ENCODE results near the gene TMEM255B. TPM values are rescaled to one million over a fixed set of nuclear protein-coding genes. Genes with fewer than 3 reads are reported as not detected.

TMEM255B gene
- total RNA-seq, 1 experiment from 2014 or later: 7.7 TPM

GRCh38 chr13:113850722-113851479 lies 91.9 kb downstream of the TMEM255B start:
- CTCF ChIA-PET: no interaction called here
- no peaks in the 10 kb centered on the region for H3K27me3 ChIP-seq (ENCODE audit: insufficient read depth, low read length)
- H3K9me3 ChIP-seq (ENCODE audit: control insufficient read depth in 1 of 2, insufficient read depth in 1 of 2, low read depth in 1 of 2, low read length in 2 of 2): no peaks in the 10 kb centered on the region
- no peak overlapping the region for H3K27ac ChIP-seq (ENCODE audit: low read depth, low read length)
- TSS peak; percentile 25 for BruUV-seq (replicated peaks)
- peaks cover 0 to 12% of the 10 kb centered on the region in 2 experiments; a peak in 2 of 4 replicates for H3K36me3 ChIP-seq (ENCODE audit: control insufficient read depth in 1 of 2, insufficient read depth in 2 of 2, low read length in 2 of 2)
- no peak overlapping the region for H3K4me2 ChIP-seq (ENCODE audit: low read length)
- H3K9me2 ChIP-seq (ENCODE audit: insufficient read depth): no peaks in the 10 kb centered on the region
- TF ChIP-seq CTCF (IDR thresholded peaks at IDR 0.05 in 2 of 3, conservative IDR thresholded peaks at IDR 0.05 in 1 of 3; ENCODE audit: borderline replicate concordance in 1 of 3, insufficient read depth in 1 of 3, low read depth in 2 of 3, low read length in 2 of 3) (no peak), EZH2phosphoT487 (IDR thresholded peaks at IDR 0.05; ENCODE audit: borderline replicate concordance) (no peak), SIN3A (IDR thresholded peaks at IDR 0.05; ENCODE audit: low read depth) (no peak), YY1 (IDR thresholded peaks at IDR 0.05; ENCODE audit: extremely low read depth, insufficient replicate concordance, low read depth, low read length) (no peak), SRF (IDR thresholded peaks at IDR 0.05; ENCODE audit: low read depth) (no peak)
- TF ChIP-seq, protein P1, sequence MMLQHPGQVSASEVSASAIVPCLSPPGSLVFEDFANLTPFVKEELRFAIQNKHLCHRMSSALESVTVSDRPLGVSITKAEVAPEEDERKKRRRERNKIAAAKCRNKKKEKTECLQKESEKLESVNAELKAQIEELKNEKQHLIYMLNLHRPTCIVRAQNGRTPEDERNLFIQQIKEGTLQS (IDR thresholded peaks at IDR 0.05): no peak
- DNase-seq (ENCODE audit: low read depth, low spot score) (no peak), ATAC-seq (no peak)
- intact Hi-C loops (cut with micrococcal nuclease): no loop called here
- RAD21 ChIA-PET (ENCODE audit: low non-redundant PET in 1 of 2, low total read pairs in 2 of 2, uncharacterized antibody in 2 of 2, unreplicated experiment in 2 of 2): no interaction called here
- H3K4me1 ChIP-seq (ENCODE audit: control insufficient read depth in 1 of 2, insufficient read depth in 2 of 2, low read length in 2 of 2): peaks cover 13 to 25% of the 10 kb centered on the region in 2 experiments
- H2AFZ ChIP-seq (ENCODE audit: low read depth, low read length, poor library complexity, severe bottlenecking): no peak overlapping the region
- H4K20me1 ChIP-seq (ENCODE audit: insufficient read depth): no peaks in the 10 kb centered on the region
- H3K9ac ChIP-seq (ENCODE audit: low read length): no peak overlapping the region
- POLR2A ChIA-PET: no interaction called here
- H3K79me2 ChIP-seq (ENCODE audit: insufficient read depth, low read length): peaks cover 92% of the 10 kb centered on the region
- H3K4me3 ChIP-seq (replicated peaks in 1 of 2; ENCODE audit: low read depth in 1 of 2, low read length in 2 of 2): no peak overlapping the region

- ChIA-PET CTCF (no interaction called here), RAD21 (ENCODE audit: low non-redundant PET in 1 of 2, low total read pairs in 2 of 2, uncharacterized antibody in 2 of 2, unreplicated experiment in 2 of 2) (no interaction called here), POLR2A (no interaction called here)
- TF ChIP-seq ELF1 (IDR thresholded peaks at IDR 0.05; ENCODE audit: borderline replicate concordance, low read depth) (no peak), MAX (IDR thresholded peaks at IDR 0.05) (no peak)
- no peak overlapping the region for H3K27ac ChIP-seq (ENCODE audit: low read depth, low read length)
- no TSS peak for BruUV-seq (replicated peaks)
- H3K4me3 ChIP-seq (replicated peaks in 1 of 2; ENCODE audit: low read depth in 1 of 2, low read length in 2 of 2): no peak overlapping the region
- no peak overlapping the region for H3K4me2 ChIP-seq (ENCODE audit: low read length)
- ATAC-seq (no peak), DNase-seq (ENCODE audit: low read depth, low spot score) (no peak)
- no peaks in the 10 kb centered on the region for H3K27me3 ChIP-seq (ENCODE audit: insufficient read depth, low read length)
- peaks cover 96% of the 10 kb centered on the region for H3K79me2 ChIP-seq (ENCODE audit: insufficient read depth, low read length)
- no peaks in the 10 kb centered on the region for H3K9me3 ChIP-seq (ENCODE audit: control insufficient read depth in 1 of 2, insufficient read depth in 1 of 2, low read depth in 1 of 2, low read length in 2 of 2)
- intact Hi-C loops (cut with micrococcal nuclease): no loop called here
- no peaks in the 10 kb centered on the region for H3K9me2 ChIP-seq (ENCODE audit: insufficient read depth)
- no peak overlapping the region for H3K9ac ChIP-seq (ENCODE audit: low read length)
- peaks cover 0 to 12% of the 10 kb centered on the region in 2 experiments; a peak in 2 of 4 replicates for H3K36me3 ChIP-seq (ENCODE audit: control insufficient read depth in 1 of 2, insufficient read depth in 2 of 2, low read length in 2 of 2)
- no peak overlapping the region for H2AFZ ChIP-seq (ENCODE audit: low read depth, low read length, poor library complexity, severe bottlenecking)
- H3K4me1 ChIP-seq (ENCODE audit: control insufficient read depth in 1 of 2, insufficient read depth in 2 of 2, low read length in 2 of 2): peaks cover 13 to 25% of the 10 kb centered on the region in 2 experiments
- no peaks in the 10 kb centered on the region for H4K20me1 ChIP-seq (ENCODE audit: insufficient read depth)
These were observed 92.4 kb downstream of the TMEM255B start for GRCh38 chr13:113851480-113851803.
